Measurements from ENCODE around the gene HOXC6.
"Not testable (repeated sequence)": the region's sequence is repeated elsewhere in the genome, so short reads cannot be mapped to it uniquely, and the experiment has no call there.

The HOXC6 gene

DNA sequence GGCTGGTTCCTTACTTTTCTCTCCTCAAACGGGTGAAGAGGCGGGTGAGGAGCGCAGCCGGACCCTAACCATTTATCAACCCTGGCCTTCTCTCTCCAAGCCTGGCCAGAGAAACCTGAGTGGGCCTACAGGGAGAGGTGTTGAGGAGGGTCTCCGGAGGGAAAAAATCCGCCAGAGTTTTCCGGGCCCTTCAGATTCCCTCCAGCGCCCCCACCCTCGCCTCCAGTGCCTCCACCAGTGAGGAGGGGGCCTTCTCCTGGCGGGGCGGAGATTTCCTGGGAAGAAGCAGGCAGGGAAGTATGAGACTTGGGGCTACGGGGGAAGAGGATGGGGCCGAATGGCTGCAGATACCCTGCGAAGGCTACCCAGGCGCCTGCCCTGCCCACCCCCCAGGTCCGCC lies 3.2 kb downstream of the HOXC6 start:
- DNase-seq, result no peak

GRCh38 chr12:54032086-54032619 lies 3.9 kb downstream of the HOXC6 start:
- DNase-seq, result no peak

- DNase-seq, result peak; percentile 92
Measured at GRCh38 chr12:54032627-54033100, 4.4 kb downstream of the HOXC6 start, which contains the start of gene HOXC5. Gene HOXC5, plus strand, starts transcription at chr12:54033050. Its CDS starts 73 bp downstream, at chr12:54033123.

DNA sequence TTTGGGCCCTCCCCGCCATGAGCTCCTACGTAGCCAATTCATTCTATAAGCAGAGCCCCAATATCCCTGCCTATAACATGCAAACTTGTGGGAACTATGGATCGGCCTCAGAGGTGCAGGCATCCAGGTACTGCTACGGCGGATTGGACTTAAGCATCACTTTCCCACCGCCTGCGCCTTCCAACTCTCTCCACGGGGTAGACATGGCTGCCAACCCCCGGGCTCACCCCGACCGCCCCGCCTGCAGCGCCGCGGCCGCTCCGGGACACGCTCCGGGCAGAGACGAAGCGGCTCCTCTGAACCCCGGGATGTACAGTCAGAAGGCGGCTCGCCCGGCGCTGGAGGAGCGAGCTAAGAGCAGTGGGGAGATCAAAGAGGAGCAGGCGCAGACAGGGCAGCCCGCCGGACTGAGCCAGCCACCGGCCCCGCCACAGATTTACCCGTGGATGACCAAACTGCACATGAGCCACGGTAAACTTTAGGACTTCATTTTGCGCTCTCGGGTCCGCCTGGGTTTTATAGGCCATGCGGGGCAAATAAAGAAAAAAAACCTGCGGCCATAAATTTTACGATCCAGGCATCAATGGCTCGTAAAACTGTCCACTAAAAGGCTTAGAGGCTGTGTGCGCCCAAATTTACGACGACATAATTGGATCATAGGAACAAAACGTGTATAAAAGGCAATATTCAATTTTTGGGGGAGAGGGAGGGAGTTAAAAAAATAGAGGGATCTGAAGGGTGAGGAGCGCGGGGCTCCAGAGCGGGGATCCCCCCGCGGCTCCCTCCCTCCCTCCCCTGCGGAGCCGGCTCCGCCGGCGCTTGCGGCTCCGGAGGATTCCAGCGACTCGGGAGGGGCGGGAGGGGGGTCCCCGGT lies 5.1 kb downstream of the HOXC6 start:
- DNase-seq, result peak; percentile 64

DNA sequence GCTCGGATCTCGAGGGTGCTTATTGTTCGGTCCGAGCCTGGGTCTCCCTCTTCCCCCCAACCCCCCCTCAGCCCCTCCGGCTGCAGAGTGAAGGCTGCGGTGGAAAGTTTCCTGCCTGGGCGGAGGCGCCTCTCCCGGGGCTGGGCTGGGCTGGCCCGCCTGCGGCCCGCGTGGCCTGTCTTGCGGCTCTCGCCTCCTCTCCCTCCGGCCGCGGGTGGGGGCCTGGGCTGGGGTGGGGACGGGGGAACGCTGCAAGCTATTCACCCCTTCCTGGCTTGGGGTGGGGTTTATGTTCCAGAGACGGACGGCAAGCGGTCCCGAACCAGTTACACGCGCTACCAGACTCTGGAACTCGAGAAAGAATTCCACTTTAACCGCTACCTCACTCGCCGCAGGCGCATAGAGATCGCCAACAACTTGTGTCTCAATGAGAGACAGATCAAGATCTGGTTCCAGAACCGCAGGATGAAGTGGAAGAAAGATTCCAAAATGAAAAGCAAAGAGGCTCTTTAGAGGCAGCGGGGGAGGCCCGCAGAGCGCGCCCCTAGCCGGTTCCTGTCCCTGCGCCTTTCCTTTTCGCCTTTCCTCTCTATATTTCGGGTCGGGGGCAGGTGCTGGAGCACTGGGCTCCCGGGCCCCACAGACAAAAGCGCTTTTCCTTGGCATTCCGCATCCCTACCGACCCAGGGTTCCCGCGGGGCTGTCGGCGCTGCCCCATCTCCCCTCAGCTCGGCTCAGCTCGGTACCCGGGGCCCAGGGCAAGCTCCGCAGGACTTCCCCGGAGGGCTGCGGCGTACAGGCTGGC lies 5.9 kb downstream of the HOXC6 start:
- no peak for DNase-seq

DNA sequence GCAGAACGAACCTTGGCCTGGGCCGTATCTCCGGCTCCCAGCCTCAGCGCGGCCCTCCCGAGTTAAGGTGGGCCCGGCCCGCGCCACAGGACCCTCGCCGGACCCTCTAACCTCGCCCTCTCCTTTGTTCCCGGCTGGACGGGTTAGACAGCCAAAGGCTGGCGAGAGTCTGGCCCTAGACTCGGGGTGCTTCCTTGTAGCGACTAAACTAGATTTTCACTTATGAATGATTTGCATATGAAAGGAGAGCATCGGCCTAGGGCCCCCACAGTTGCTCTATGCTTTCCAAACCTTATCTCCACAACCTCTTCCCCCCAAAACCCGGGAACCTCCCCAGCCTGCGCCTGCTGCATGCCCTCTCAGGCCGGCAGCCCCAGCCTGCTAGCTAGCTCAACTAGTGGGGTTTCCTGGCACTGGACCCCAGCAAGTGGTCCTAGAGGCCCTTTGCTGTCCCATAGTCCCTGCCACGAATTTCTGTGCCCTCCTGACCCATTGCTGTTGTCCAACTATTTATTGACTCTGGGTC lies 6.6 kb downstream of the HOXC6 start:
- DNase-seq, result no peak

DNA sequence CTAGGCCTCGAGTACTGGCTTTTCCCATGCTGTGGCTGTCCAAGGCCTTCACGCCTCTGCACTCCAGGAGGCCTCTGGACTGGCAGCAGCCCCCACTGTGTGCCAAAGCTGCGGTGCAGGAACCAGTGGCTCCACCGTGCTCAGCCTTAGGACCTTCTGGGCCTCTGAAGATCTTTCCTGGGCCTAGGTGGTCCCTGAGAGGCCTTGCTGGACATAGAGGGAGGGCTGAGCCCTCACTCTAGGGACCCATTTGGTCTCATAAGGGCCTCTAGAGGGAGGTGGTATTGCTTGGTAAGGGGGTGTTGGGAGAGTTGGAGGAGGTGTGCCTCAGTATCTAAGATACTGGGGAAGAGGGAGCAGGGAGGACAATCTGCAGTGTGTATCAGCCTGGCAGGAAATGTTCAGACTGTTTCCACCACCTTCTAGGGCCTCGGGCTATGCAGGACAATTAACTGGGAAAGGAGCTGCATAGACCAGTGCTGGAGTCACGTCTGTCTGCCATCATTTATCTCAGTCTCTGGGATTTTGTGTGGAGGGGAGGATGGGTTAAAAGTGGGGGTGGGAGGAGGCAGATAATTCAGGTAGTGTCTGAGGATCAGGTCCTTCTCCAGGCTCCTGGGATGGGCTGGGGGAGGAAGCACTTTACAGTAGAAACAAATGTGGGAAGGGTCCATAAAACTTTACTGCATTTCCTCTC lies 7.5 kb downstream of the HOXC6 start:
- DNase-seq, result peak; percentile 26

- DNase-seq, result peak; percentile 86
Measured at GRCh38 chr12:54036620-54037359, 8.6 kb downstream of the HOXC6 start.

- DNase-seq, result no peak
Measured at GRCh38 chr12:54037360-54038283, 9.4 kb downstream of the HOXC6 start.

DNA sequence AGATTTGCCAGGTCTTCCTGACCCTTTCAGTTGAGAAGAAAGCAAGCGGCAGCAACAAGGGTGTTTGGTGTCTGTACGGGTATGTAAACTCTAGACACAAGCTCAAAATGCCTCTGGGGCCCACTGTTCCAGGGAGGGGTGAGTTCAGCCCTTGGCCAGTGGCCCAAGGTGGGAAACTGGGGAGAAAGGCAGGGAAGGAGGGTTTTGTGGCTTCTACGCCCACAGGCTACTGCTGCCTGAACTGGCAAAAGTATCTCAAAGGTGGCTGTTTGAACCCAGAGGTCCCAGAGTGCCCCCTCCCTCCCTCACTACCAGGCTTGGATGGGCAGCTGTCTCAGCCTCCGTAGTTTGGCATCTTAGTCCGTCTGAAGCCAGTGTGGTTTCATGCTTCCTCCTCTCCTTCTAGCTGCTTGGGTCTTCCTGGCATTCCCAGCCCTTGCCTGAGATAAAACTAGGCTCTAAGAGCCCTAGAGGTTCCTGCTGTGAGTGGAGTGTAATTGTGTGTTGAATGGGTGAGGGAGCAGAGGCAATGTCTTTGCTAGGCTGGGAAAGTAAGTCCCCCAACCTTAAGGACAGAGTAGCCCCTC lies 10.1 kb downstream of the HOXC6 start:
- peak; percentile 87 for DNase-seq

GRCh38 chr12:54038871-54039414 lies 10.7 kb downstream of the HOXC6 start:
- DNase-seq, result peak; percentile 90

DNA sequence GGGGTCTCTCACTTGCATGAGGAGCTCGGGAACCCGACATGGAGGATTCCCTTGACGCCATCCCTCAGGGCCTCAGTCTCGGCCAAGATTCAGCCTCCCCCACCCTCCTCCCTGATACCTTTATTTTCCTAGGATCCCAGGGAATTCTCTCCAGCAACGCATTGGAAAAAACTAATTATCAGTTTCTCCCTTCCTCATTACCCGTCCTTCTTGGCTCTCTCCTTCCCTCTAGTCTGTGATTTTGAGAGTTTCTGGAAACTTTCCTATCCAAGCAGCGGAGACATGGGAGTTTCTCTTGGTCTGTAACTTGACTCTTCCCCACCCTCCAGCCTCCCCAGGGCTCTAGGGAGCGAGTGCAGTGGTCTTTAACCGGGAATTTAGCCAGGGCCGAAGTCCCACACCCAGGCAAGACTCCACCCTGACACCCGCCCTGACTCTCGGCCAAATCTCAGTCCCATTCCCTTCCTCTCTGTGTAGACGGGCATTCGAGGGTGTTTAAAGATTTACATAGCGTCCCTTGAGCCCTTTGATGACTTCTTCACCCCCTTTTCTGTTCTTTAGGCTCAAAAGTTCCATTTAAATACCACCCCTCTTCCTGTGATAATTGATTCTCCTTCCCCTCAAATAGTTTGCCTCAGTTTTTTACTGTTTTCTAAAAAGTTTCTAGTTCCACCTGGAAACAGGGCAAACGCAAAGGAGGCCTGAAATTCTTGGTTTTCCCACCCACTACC lies 11.3 kb downstream of the HOXC6 start:
- DNase-seq, result no peak

- DNase-seq, result no peak
Measured at GRCh38 chr12:54040148-54040494, 11.9 kb downstream of the HOXC6 start.

DNA sequence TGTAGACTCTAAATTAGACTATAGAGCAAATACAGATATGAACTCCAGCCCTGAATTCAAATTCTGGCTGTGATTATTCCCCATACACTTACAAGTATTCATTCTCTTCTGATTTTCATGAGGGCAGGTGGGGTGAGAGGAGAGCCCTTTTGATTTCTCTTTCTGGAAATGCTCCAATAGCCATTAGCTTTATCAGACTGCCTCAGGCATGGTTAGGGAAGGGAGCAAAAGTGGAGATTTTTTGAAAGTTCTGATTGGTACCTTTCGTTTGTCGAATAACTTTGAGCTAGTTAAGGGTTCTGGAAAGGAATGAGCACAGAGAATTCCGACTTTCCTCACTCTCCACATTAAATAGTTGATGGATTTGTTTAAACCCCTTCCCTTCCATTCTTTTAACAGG lies 12.4 kb downstream of the HOXC6 start:
- DNase-seq, result peak; percentile 24

DNA sequence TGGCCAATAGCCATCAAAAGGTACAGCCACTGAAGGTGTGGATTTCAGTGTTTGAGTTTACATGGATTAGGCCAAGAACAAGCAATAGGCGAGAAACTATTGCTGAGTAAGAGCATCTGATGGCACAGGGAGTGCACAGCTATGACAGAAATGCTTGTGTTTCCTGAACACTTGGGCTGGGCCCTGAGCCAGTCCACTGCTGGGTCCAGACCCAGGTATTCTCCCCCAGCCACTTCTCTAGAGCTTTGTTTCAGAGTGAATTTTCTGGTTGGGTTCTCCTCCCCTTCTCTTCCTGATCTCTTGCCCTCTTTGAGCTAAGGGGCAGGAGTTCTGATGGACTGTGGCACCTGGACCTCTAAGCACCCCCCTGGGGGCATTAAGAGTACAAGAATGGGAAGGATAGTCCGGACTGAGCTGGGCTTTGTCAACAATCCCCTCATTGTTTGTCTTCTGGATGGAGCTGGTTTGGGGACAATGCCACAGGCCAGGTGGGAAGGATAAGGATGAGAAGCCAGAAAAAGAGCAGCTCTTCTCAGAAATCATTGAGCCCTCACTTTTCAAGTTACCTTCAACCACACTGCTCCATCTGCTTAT lies 13.0 kb downstream of the HOXC6 start:
- no peak for DNase-seq

DNA sequence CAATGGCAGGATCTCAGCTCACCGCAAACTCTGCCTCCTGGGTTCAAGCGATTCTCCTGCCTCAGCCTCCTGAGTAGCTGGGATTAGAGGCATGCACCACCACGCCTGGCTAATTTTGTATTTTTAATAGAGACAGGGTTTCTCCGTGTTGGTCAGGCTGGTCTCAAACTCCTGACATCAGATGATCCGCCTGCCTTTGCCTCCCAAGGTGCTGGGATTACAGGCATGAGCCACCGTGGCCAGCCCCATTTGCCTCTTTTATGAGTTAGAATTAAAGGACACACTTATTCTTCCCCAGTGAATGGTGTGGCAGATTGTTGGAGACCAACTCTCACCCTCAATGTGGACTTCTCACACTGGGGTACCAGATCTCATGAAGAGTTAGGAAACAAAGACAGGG lies 13.8 kb downstream of the HOXC6 start:
- not testable (repeated sequence) for DNase-seq

- no peak for DNase-seq
Measured at GRCh38 chr12:54042970-54043853, 15.0 kb downstream of the HOXC6 start.
